ENCODE results near the gene SLITRK1. TPM values are rescaled to one million over a fixed set of nuclear protein-coding genes. Genes with fewer than 3 reads are reported as not detected.

SLITRK1 gene
- total RNA-seq, 1 donor from 2014 or later, result 0.08 TPM

GRCh38 chr13:83876546-83876945 is 5.7 kb downstream of the SLITRK1 start:
- no peak for DNase-seq (ENCODE audit: low read depth)

- no peak for DNase-seq (ENCODE audit: low read depth)
Measured at GRCh38 chr13:83867708-83868107, 14.6 kb downstream of the SLITRK1 start.

- no peak for DNase-seq (ENCODE audit: low read depth)
Measured at GRCh38 chr13:83865161-83866137, 16.8 kb downstream of the SLITRK1 start.

GRCh38 chr13:83853771-83854170 is 28.5 kb downstream of the SLITRK1 start:
- no peak for DNase-seq (ENCODE audit: low read depth)

- DNase-seq (ENCODE audit: low read depth), result no peak
Measured at GRCh38 chr13:83845106-83845505, 37.2 kb downstream of the SLITRK1 start.

GRCh38 chr13:83839146-83839545 is 43.1 kb downstream of the SLITRK1 start:
- no peak for DNase-seq (ENCODE audit: low read depth)

- no peak for DNase-seq (ENCODE audit: low read depth)
Measured at GRCh38 chr13:83831796-83832195, 50.5 kb downstream of the SLITRK1 start.

- DNase-seq (ENCODE audit: low read depth), result no peak
Measured at GRCh38 chr13:83829810-83830209, 52.5 kb downstream of the SLITRK1 start.

GRCh38 chr13:83827338-83827737 is 54.9 kb downstream of the SLITRK1 start:
- DNase-seq (ENCODE audit: low read depth), result peak; percentile 31
